ENCODE data around the gene FCER1G.

The FCER1G gene

GRCh38 chr1:161189036-161189435, 26.1 kb upstream of the FCER1G start:
- no peak for DNase-seq

DNA sequence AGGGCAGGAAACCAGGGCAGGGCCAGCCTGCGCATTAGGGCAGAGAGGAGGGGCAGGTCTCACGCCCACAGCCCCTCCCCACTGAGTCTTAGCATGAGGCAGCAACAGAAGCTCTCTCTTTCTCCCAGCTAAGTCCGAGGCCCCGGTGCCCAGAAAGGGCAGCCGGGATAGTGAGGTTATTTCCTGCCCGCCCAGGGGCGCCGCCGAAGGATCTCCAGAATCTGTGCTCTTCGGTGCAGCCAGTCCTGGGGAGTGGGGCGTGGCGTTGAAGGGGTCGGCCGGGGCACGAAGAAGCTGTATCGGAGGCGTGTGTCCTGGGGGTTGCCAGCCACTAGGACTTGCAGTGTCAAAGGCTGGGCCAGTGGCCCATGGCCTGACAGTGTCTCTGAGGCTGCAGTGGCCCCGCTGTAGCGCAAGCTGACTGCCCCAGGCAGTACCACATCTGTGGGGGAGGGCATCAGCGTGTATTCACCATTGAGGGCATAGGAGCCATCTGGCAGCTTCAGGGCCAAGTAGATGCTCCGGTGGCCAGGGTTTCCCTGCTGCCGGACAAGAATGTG, 24.1 kb upstream of the FCER1G start:
- no peak for DNase-seq

DNA sequence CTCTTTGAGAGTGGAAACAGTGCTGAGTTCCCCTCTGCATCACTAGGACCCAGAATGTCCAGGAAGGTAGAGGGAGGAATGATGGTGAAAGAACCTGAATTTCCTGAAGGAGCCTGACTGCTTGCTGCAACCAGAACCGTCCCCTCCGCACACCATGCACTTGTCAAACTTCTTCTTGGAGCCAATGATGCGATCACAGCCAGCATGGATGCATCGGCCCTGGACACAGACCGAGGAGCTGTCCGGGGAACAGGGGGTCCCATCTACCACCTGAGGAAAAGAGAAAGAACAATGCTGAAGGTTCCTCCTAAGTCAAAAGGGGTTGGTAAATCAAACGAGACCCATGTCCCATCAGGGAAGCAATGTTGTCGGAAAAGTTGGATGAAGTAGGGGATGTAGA, 23.1 kb upstream of the FCER1G start:
- DNase-seq, result no peak

- DNase-seq, result no peak
Observed at GRCh38 chr1:161192476-161193465, 22.3 kb upstream of the FCER1G start.

DNA sequence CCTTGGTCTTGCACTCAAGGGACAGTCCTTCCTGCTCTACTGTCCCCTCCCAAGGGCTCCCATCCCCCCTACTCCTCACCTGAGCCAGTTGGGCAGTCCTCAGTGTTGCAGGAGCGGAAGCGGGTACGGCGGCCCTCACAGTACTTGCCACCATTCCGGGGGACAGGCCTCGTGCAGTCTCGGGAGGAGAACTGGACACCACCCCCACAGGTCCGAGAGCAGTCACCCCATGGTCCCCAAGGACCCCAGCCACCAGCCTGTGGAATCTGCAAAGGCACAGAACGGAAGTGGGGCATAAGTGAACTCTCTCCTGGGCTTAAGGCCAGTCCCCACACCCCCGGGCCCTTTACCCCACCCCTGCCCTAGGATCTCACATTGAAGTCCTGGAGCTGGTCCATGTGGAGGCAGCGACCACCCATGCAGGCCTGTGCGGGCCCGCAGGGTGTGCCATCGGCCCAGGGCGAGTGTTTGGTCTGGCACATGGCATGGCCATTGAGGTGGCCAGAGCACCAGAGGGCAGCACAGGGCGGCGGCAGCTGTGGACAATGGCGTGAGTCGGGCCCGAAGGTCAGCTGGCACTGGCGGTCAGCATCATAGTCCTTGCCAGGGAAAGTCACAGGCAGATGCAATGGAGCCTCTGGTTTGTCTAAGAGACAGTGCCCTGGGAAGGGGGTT, 21.4 kb upstream of the FCER1G start:
- DNase-seq, result no peak

DNA sequence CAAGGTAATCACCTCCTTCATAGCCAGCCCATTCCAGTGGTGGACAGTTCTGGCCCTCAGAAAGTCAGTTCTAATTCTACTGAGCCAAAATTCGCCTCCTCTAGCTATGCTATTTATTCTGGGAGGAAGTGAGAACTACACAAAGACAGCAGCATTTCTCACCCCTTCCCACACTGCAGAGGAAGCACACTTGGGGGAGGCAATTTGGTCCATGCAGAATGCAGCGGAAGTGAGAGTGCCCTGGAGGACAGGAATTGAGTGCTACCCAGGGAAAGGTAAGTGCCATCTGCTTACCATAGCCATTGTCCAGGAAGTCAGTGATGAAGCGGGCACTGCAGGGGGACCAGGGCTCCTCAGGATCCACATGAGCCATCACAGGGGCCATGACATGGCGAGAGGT, 19.9 kb upstream of the FCER1G start:
- no peak for DNase-seq

DNA sequence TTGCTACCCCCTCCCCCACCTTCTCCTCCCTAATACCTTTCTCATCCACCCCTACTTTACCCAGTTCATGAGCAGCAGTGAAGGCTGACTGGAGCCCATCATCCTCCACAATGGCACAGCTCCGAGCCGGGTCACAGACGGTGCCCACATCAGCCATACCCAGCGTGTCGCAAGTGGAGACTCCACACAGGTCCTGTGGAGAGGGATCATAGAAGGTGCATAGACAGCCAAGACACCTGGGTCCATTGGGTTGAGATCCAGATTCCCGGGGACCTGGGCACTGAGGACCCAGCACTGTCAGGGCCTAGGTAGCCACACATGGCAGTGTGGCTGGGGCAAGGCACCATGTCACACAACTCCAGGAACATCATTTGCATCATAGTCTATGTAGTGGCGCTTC, 19.0 kb upstream of the FCER1G start:
- no peak for DNase-seq

DNA sequence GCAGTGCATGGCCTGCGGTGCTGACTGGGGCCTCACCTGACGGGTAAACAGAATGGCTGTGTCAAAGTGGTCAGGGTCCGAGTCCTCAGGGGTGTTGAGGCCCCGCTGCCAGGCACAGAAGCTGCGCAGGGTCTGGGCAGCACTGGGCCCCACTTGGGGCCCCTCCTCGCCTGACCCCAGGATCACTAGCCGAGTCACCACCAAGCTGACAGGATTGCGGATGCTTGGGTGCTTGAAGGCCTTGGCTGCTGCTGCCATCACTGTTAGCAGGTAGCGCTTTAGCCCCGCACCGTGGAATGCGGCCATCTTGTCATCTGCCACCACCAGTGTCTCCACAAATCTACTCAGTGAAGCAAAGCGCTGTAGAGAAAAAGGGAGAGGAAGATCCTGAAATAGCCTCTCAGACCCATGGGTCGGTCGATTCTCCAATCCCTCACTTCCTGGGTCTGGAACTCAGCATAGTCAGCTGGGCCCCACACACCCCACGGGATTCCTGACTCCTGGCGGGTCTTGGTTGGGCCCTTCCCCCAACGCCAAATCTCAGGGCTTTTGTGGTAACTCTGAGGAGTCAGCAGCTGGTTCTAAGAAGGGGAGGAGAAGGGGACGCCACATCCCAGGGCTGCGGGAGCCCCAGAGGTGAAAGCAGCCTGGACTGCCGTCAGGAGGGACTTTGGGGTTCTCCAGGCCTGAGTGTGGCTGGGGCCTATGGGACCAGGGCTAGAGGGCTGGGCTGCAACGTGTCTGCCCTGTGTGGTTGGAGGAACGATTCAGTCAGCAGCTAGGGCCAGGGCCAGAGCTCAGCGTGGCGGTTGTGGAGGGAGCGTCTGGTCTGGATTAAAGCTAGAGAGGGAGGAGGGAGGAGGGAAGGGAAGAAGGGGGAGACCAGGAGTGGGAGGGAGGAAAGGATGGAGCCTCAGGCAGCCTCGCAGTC, 18.3 kb upstream of the FCER1G start:
- no peak for DNase-seq

DNA sequence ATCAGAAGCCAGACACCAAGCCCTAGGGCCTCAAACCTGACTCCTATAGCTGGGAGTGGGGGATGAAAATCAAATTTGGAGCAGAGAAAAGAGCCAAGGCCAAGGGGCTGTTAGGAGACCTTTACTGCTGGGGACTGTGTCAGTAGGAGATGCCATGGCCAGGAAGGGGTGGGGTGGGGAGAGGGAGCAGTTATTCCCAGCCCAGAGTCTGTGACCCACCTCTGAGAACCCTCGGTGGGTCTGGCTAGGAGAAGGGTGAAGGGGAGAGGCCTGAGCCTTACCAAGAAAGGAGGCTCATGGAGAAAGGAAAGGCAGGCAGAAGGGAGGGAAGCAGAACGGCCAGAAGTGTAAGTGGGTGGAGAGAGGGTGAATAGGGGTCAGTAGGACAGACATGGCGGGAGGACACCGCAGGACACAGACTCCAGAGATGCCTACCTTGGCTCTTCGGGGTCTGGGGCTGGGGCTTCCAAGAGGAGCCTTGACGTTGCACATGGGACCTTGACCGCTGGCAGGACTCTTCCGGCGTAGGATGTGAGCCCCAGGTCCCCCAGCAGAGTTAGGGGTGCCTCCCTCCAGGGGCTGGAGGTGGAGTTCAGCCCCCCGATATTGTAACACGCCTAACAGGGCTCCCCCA, 17.4 kb upstream of the FCER1G start:
- no peak for DNase-seq

GRCh38 chr1:161198194-161198896, 16.8 kb upstream of the FCER1G start:
- no peak for DNase-seq

- no peak for DNase-seq
Observed at GRCh38 chr1:161198897-161199431, 16.1 kb upstream of the FCER1G start, which contains the start of gene ADAMTS4. ADAMTS4 (minus strand) TSS chr1:161199054; CDS start chr1:161198627, 427 bp downstream.

DNA sequence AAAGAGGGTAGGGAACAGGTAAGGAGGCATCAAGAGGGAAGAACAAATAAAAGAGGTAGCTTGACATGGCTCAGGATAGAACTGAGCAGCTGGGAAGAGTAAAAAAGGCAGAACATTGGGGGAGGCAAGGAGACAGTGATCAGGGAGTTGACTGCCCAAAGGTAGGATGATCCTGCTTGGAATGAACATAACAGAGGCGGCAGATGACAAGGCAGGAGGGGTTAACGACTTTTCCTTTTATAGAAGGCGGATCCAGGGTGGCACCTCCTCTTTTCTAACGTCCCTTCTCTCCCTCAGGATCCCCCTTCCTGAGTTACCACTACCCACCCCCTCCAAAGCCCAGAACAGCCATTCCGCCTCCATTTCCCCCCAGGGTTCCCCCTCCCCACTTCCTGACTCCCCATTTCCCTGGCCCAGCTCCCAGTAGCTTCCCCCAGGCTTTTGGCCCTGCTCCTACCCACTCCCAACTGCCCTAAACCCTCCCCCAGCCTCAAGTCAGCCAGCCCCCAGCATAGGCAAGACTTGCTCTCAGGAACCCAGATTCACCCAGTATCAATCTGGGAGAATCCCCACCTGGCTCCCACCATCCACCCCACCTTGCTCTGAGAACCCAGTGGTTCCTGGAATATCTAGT, 15.5 kb upstream of the FCER1G start:
- DNase-seq, result no peak

GRCh38 chr1:161200421-161200991, 14.6 kb upstream of the FCER1G start:
- DNase-seq, result no peak

DNA sequence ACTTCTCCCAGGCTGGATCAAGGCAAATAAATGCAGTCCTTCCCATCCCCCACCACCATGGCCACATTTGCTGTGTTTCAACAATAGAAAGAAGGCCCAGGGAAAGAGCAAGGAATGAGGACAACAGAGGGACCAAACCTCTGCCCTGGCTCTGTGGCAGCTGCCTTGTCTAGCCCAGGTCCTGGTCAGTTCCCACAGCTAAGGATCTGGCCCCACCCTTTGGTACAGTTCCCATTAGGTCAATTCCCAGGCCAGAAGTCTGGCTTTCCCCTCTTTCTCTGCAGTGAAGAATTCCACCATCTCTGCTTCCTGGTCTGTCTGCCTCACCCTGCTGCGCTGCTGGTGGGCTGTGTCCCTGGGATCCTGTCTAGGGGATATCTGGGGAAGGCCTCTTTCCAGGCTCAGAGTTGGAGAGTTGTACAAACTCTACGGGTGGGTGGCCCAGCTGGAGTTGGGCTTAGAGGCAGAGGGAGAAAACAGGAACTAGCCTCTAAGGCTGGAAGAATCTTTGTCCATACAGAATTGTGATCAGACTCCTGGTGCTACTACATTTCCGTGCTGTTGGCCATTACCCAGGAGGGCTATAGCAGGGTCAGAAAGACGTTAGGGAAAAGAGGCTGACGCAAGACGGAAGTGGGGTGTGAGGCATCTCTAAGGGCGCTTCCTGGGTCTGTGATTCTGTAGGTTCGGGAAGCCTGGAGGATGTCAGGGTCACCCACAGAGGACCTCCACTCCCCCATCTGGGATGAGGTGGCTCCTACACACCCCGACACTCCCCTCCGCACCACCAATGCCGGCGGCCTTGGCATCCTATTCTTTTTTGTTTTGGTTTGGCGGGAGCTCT, 13.9 kb upstream of the FCER1G start:
- DNase-seq, result peak; percentile 57

GRCh38 chr1:161201836-161202712, 13.0 kb upstream of the FCER1G start, which contains the start of gene NDUFS2:
NDUFS2 (plus strand) TSS chr1:161202367; CDS start chr1:161202386, 19 bp downstream.
- peak; percentile 95 for DNase-seq

DNA sequence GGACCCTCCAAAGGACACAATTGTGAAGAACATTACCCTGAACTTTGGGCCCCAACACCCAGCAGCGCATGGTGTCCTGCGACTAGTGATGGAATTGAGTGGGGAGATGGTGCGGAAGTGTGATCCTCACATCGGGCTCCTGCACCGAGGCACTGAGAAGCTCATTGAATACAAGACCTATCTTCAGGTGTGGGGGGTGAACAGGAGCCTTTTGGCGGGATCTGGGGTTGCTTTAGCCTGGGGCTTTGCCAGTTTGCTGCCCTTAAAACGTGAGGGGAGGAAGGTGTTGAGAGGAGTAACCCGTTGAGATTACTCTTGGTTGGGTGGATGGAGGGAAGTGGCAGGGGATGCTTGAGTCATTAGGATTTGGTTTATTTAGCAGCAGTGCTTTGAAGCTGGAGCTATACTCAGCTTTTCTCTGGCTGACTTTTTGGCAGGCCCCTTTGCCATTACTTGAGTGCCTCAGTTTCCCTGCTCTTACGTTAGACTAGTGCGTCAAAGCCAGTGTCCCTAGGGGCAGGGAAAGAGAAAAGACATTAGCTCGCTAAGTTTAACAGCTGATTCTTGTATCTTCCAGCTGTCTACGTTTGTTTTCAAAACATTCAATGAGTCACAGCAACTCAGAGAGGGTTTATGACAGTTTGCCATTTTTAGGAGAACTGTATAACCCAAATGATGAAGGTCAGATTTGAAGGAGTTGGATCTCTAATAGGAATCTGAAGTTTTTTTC, 8.5 kb upstream of the FCER1G start:
- DNase-seq, result no peak

DNA sequence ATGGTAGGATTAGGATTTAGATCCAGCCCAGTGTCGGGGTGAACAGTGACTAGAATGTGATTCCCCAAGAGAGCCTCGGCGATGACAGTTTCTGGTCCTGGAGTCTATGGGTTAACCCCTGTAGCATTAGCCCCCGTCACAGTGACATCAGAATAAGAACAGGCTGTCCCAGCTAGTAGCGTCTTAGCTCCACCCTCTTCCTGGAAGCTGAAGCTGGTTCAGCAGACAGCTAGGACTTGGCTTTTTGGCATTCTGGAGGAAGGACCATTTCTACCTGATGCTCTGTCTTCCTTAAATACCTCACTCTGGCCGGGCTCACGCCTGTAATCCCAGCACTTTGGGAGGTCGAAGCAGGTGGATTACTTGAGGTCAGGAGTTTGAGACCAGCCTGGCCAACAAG, 7.9 kb upstream of the FCER1G start:
- DNase-seq, result no peak
